Mucosa of descending colon (tissue), 3 donors: ENCODE measurements around the gene SRSF5. TPM values are rescaled to one million over a fixed set of nuclear protein-coding genes. Genes with fewer than 3 reads are reported as not detected.

Source experiments
- ATAC-seq: fragments of 200-7000 bp; cut with Tn5 transposase; one replicate; pipeline ENCODE4 v1.9.1; 2020; ENCODE audit warnings: mild to moderate bottlenecking, moderate library complexity
- DNase-seq, 3 donors: peaks; one replicate each; pipeline ENCODE4 v3.0.0-alpha.2; 2020
- H3K36me3 ChIP-seq: fragments of 200-600 bp; one replicate; pipeline ENCODE4 v1.8.0; 2021; ENCODE audit warnings: low read depth, mild to moderate bottlenecking
- H3K4me1 ChIP-seq: fragments of 200-600 bp; one replicate; pipeline ENCODE4 v1.8.0; 2021; ENCODE audit warnings: low read depth, mild to moderate bottlenecking
- H3K4me3 ChIP-seq: fragments of 200-600 bp; one replicate; pipeline ENCODE4 v1.8.0; 2021; ENCODE audit warnings: mild to moderate bottlenecking
- H3K9me3 ChIP-seq: fragments of 200-600 bp; one replicate; pipeline ENCODE4 v1.8.0; 2021; ENCODE audit warnings: mild to moderate bottlenecking
- CTCF ChIP-seq: fragments of 200-600 bp; IDR thresholded peaks from one replicate; pipeline ENCODE4 v1.8.0; 2022; ENCODE audit warnings: antibody characterized with exemption, mild to moderate bottlenecking
- intact Hi-C, 2 donors: fragments of 100-400 bp; cut with DNase I in 1 of 2; cut with micrococcal nuclease in 1 of 2; formaldehyde crosslinking; loops; one replicate each; pipeline versions ENCODE4 v1.11.0 to v1.11.1; 2022; cut with DNase I, micrococcal nuclease
- total RNA-seq, 3 donors: library from RNA; stranded (reverse); fragmentation: NEBNext Ultra II Directional in 2 of 3; extraction: Animal tissue kit (Norgen Biotek cat#: 25700) in 2 of 3; gene quantifications; one replicate each; pipeline versions ENCODE4 v1.2.1 to v1.2.4, GENCODE V29; 2021 to 2023
- donor health status: DM: no; HTN: no; CAD: no; lungs with moderate emphysema.
- donor health status: DM: no; HTN: no; CAD: no.
- donor health status: DM: no; HTN: yes; CAD: no.

SRSF5 gene
- total RNA-seq, 3 donors from 2014 or later: 324 to 383 (median 352) TPM

DNA sequence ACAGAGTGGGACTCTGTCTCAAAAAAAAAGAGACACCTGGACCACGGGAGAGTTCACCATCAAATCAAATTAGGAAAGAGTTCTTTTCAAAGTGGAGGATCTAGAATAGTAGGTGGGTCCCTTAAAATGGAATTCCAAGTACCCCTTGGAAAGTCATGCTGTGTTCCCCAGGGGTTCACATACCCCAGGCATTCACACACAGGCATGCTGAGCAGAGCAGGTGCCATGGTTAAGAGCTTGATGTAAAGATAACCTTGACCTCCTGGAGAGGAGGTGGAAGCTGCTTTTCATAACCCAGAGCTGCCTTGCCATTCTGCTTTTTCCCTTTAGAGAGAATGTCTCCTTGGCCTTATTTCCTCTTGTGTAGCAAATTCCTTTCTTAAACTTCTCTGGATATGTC, 14.2 kb upstream of the SRSF5 start:
- no peaks in the 10 kb centered on the region for H3K9me3 ChIP-seq
- H3K4me3 ChIP-seq: no peak overlapping the region
- peaks cover 22% of the 10 kb centered on the region for H3K4me1 ChIP-seq
- ATAC-seq: no peak
- no peak for DNase-seq
- TF ChIP-seq CTCF: no peak
- H3K36me3 ChIP-seq: no peaks in the 10 kb centered on the region
- intact Hi-C loops: no loop called here

DNA sequence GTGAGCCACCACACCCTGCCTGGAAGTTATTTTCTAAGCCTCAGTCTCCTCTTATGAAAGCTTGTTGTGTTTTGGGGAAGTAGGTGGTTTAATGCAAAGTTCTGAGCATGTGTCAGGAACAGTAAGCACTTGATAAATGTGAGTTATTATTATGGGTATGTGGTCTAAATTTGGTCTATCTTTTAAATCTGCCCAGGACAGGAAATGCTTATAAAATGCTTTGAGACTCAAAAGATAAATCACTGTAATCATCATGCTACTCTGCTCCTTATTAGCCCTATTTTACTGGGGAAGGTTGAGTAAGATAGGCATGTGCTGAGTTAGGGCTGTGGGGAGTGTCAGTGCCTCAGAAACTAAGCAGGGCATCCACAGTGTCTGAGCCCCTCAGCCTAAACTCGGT, 13.1 kb upstream of the SRSF5 start:
- DNase-seq (no peak), ATAC-seq (no peak)
- no peak overlapping the region for H3K4me3 ChIP-seq
- H3K4me1 ChIP-seq: peaks cover 22% of the 10 kb centered on the region
- no peaks in the 10 kb centered on the region for H3K36me3 ChIP-seq
- intact Hi-C loops: no loop called here
- TF ChIP-seq CTCF: no peak
- H3K9me3 ChIP-seq: no peaks in the 10 kb centered on the region

DNA sequence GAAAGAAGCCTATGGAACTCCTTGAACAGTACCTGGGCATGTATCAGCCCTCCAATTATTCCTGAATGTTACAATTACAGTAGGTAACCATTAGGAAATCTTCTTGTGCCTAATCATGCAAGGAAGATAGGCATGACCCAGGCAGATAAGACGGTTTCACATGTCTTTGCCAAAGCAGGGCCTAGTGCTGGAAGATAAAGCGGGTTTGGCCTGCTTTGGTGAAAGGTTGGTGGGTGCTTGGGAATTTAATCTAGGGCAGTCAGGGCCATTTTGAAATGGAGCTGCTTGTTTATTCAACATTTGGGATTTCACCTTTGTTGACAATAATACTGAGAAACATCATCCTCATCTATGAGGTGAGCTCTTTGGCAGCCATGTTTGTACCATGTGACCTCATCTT, 12.5 kb upstream of the SRSF5 start:
- ATAC-seq: no peak
- Histone ChIP-seq H3K36me3 (no peaks in the 10 kb centered on the region), H3K9me3 (no peaks in the 10 kb centered on the region), H3K4me3 (no peak overlapping the region), H3K4me1 (peaks cover 20% of the 10 kb centered on the region)
- intact Hi-C loops: no loop called here
- DNase-seq: no peak
- no peak for TF ChIP-seq CTCF

GRCh38 chr14:69755296-69755695, 11.6 kb upstream of the SRSF5 start:
- no peaks in the 10 kb centered on the region for H3K36me3 ChIP-seq
- peak in 1 of 3 donors; percentile 41 for DNase-seq
- no peaks in the 10 kb centered on the region for H3K9me3 ChIP-seq
- peak; percentile 86 for ATAC-seq
- intact Hi-C loops: no loop called here
- H3K4me3 ChIP-seq: no peak overlapping the region
- H3K4me1 ChIP-seq: peaks cover 13% of the 10 kb centered on the region
- TF ChIP-seq CTCF: no peak

DNA sequence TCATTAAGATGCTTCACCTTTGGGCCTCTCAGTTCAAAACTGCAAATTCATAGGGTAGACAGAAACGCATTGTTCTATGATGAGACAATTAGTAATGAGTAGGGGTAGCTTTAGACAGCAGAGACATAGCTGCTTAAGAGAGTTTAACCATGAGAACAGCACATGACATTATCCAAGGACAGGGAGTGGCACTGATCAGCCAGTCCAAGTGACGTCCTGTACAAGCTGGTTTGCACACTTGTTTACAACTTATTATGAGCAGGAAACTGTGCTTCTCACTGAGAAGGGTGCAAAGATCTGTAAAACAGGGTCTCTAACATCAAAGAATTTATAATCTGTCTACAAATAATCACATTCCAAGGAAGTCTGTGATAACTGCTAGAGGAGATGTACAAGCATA, 11.2 kb upstream of the SRSF5 start:
- peaks cover 8% of the 10 kb centered on the region for H3K4me1 ChIP-seq
- DNase-seq: peak in 1 of 3 donors; percentile 72

More for the DNA sequence above, 11.2 kb upstream of the SRSF5 start:
- H3K36me3 ChIP-seq: no peaks in the 10 kb centered on the region
- no peak for TF ChIP-seq CTCF
- H3K4me3 ChIP-seq: no peak overlapping the region
- peak; percentile 95 for ATAC-seq
- intact Hi-C loops: no loop called here
- H3K9me3 ChIP-seq: no peaks in the 10 kb centered on the region
